Activated T-helper 17 cell treated with anti-CD3 and anti-CD28 coated beads, Interleukin-2, amount 50 U/mL, for 72 hours (primary cell): Measurements from ENCODE around the gene RILP. TPM values are rescaled to one million over a fixed set of nuclear protein-coding genes. Genes with fewer than 3 reads are reported as not detected.

Experiments used
- ATAC-seq: fragments of 150-1000 bp; cut with Tn5 transposase; replicated peaks from 2 replicates; pipeline ENCODE4 v1.10.0; 2021; ENCODE audit warnings: mild to moderate bottlenecking, moderate library complexity
- H3K27ac Mint-ChIP-seq: one replicate; pipeline ENCODE4 v1.8.0; 2022; ENCODE audit warnings: mixed read lengths
- H3K27me3 Mint-ChIP-seq: one replicate; pipeline ENCODE4 v1.8.0; 2022; ENCODE audit warnings: mixed read lengths
- H3K36me3 Mint-ChIP-seq: one replicate; pipeline ENCODE4 v1.8.0; 2022; ENCODE audit warnings: low read depth, mild to moderate bottlenecking, mixed read lengths
- H3K4me1 Mint-ChIP-seq: one replicate; pipeline ENCODE4 v1.8.0; 2022; ENCODE audit warnings: mixed read lengths
- H3K4me3 Mint-ChIP-seq: one replicate; pipeline ENCODE4 v1.8.0; 2022; ENCODE audit warnings: mild to moderate bottlenecking, mixed read lengths
- H3K9me3 Mint-ChIP-seq: one replicate; pipeline ENCODE4 v1.8.0; 2022; ENCODE audit warnings: mixed read lengths
- total RNA-seq, 2 donors: library from RNA; stranded (reverse); gene quantifications; one replicate each; pipeline ENCODE4 v1.2.3, GENCODE V29; 2022

Gene RILP
- total RNA-seq, 2 donors from 2014 or later = 2.4 to 6.1 TPM

DNA sequence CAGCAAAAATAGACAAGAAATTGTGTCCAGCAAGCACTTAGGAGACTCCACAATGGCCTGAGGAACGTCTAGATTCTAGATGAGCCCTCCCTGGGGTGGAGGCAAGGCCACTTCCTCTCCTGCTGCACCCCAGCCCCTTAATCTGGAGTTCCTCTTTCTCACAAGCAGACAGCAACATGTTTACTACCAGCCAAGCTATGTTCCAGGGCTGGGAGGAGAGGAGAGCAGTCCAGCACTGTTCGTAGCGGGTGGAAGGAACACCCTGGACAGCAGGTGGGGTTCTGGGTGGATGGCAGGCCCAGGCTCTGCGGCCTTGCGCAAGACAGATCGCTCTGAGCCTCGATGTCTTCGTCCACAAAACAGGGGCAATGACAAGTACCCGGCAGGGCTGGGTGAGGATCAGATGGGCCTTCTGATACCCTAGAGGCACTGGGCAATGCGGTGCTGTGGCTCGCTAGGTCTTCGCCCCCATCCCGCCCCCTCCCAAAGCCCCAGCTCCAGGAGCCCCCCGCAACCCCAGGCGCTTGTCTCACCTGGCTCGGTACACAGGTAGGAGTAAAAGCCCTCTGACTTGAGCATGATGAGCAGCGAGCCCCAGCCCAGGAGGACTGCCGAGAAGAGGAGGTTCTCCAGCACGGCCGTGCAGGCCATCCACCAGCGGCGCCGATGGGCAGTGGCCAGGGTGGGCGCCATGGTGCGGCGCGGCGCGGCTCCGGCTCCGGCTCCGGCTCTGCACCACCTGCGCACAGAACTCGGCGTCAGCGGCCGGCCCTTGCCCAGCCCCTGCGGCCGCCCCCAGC lies 22.3 kb downstream of the RILP start:
- H3K36me3 Mint-ChIP-seq = no peaks in the 10 kb centered on the region
- no peak overlapping the region for H3K27ac Mint-ChIP-seq
- no peaks in the 10 kb centered on the region for H3K9me3 Mint-ChIP-seq
- peaks cover 10% of the 10 kb centered on the region for H3K27me3 Mint-ChIP-seq
- no peak for ATAC-seq
- H3K4me3 Mint-ChIP-seq = peak overlapping the region; percentile 47
- H3K4me1 Mint-ChIP-seq = no peaks in the 10 kb centered on the region

DNA sequence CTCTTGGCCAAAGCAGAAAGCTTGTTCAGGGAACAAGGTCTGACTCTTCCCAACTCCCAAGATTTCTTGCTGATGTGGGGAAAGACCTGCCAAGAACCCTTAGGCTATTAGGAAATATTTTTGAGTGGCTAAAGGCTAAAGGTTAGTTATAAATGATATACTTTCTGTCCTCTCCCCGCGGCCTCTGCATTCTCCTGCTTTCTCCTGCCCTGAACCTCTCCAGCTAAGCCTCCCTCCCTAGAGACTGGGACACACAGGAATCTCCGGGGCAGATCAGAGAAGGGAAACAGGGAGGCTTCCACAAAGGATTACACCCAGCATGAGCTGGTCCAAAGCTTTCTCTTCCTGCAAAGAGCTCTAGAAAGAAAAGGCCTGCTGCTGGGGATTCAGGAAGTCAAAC lies 23.3 kb downstream of the RILP start:
- no peaks in the 10 kb centered on the region for H3K4me1 Mint-ChIP-seq
- H3K27ac Mint-ChIP-seq = no peak overlapping the region
- peak overlapping the region; percentile 47 for H3K4me3 Mint-ChIP-seq
- H3K27me3 Mint-ChIP-seq = peaks cover 10% of the 10 kb centered on the region
- no peak for ATAC-seq
- H3K9me3 Mint-ChIP-seq = no peaks in the 10 kb centered on the region
- no peaks in the 10 kb centered on the region for H3K36me3 Mint-ChIP-seq

DNA sequence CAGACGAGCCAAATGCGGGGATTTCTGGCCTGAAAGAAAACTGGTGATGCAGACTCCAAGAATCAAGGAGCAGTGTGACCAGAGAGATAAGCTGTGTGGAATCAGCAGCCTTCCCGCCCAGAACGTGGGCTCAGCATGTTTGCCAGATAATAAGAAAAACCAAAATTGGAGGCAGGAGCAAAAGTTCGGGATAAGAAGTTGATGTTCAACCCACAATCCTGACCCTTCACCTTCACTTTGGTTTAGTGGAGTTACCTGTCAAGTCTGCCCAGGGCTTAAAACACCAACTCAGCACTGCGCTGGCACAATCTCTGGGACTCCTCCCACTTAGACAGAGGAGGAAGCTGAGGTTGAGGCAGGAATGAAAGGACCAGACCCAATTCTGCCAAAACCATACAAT lies 24.1 kb downstream of the RILP start:
- Mint-ChIP-seq H3K27ac (no peak overlapping the region), H3K27me3 (peaks cover 10% of the 10 kb centered on the region), H3K4me1 (no peaks in the 10 kb centered on the region), H3K4me3 (no peak overlapping the region), H3K36me3 (no peaks in the 10 kb centered on the region), H3K9me3 (no peaks in the 10 kb centered on the region)
- no peak for ATAC-seq

DNA sequence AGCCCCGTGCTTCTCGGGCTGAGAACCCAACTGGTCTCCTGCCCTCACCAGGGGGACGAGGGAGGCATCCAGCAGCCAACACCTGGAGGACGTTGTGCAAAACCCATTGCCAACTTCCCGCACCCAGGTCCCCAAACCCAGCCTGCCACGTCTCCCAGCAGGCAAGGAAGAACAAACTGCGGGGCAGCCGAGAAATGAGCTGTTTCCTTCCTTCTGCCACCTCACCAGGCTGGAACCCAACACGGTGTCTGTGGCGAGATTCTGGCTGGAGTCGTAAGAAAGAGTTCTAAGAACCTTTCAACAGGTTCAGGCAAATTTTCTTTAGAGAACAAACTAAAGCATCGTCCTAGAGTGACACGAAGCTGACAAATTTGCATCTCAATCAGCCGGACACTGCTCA lies 24.6 kb downstream of the RILP start:
- Mint-ChIP-seq H3K27ac (no peak overlapping the region), H3K36me3 (no peaks in the 10 kb centered on the region), H3K4me3 (no peak overlapping the region), H3K9me3 (no peaks in the 10 kb centered on the region), H3K4me1 (no peaks in the 10 kb centered on the region), H3K27me3 (peaks cover 10% of the 10 kb centered on the region)
- ATAC-seq = no peak

DNA sequence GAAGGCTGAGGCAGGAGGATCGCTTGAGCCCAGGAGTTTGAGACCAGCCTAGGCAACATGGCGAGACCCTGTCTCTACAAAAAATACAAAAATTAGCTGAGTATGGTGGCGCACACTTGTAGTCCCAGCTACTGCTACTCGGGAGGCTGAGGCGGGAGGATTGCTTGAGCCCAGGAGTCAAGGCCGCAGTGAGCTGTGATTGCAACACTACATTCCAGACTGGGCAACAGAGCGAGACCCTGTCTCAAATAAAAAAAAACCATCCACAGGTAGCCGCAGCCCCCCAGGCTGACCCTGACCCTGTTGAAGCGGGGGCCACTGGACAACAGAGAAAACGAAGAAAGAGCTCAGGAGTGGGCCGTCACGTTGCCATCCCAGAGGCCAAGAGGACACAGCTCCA lies 25.0 kb downstream of the RILP start:
- Mint-ChIP-seq H3K4me3 (no peak overlapping the region), H3K27me3 (peaks cover 10% of the 10 kb centered on the region)

DNA sequence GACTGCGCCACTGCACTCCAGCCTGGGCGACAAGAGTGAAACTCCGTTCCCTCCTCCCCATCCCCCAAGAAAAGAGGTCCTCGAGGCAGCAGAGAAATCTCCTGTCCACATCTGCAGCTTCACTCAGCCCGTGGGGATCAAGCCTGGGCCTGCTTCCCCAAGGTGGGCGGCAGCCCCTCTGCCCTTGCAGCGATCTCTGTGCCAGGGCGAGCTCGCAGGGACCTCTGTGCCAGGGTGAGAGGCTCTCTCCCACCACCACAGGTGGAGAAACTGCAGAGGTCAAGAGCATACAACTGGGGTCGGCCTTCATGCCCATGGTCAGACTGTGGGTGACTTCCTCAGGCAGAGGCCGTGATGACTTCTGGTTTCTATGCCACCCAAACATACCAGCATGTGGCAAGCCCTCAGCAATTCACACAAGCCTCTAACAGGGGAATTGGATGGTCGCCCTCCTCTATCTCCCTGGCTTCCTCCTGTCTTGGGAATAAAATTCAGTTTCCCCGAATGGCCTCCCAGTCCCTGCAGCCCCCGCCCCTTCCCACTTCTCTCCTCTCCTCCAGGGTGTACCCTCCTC lies 26.5 kb downstream of the RILP start:
- ATAC-seq = no peak
- Mint-ChIP-seq H3K27me3 (peaks cover 10% of the 10 kb centered on the region), H3K4me1 (no peaks in the 10 kb centered on the region), H3K27ac (no peak overlapping the region), H3K4me3 (no peak overlapping the region), H3K9me3 (no peaks in the 10 kb centered on the region), H3K36me3 (no peaks in the 10 kb centered on the region)

More for the DNA sequence above, 25.0 kb downstream of the RILP start:
- H3K36me3 Mint-ChIP-seq = no peaks in the 10 kb centered on the region
- H3K4me1 Mint-ChIP-seq = no peaks in the 10 kb centered on the region
- no peak overlapping the region for H3K27ac Mint-ChIP-seq
- no peaks in the 10 kb centered on the region for H3K9me3 Mint-ChIP-seq
- no peak for ATAC-seq

DNA sequence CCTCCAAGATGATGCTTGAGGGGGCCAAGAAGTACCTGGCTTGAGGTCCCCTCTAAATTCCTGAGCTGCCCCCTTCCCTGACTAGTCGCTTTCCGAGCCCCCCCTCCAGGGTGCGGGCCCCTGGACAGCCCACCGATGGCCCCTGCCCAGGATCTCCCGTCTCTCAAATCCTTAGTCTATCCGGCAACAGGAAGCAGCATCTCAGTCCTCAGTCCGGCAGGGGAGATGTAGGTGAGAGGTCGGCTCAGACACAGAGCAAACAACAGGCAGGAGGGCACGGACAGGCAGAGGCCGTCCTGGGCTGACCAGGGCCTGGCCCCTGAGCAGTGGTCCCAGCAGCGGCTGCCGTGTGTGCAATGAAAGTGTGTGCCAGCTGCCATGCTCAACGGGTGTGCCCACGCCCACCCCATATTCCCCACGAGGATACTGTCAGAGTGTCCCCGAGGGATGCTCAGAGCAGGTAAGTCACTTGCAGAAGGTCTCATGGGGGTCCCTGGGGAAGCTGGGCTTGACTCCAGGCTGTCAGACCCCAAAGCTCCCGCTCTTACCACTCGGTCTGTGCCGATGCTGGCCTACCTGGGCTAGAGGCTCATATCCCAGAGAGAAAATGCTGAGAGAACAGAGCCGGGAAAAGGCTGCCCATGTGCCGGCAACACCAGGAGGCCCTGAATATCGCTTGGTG lies 28.3 kb downstream of the RILP start:
- Mint-ChIP-seq H3K9me3 (no peaks in the 10 kb centered on the region), H3K4me1 (no peaks in the 10 kb centered on the region), H3K27me3 (peaks cover 1% of the 10 kb centered on the region), H3K27ac (no peak overlapping the region), H3K36me3 (no peaks in the 10 kb centered on the region), H3K4me3 (no peak overlapping the region)
- no peak for ATAC-seq

DNA sequence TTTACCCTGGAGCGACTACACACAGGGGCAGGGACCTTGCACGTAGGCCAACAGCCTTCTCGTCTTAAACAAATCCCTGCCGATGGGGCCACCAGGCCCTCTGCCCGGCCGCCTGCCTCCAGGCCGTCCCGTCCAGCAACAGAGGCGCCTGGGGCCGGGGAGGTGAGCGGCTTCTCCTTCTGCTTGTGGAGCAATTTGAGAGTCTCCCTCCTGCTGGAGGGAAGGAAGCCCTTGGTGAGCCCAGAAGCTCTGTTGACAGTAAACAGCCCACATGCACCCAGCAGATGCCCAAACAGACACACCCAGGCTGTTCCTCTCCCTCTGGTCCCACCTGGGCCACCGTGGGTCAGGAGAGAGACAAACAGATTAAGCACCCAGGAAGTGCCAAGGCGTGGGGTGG lies 29.2 kb downstream of the RILP start:
- H3K4me1 Mint-ChIP-seq = no peaks in the 10 kb centered on the region
- H3K36me3 Mint-ChIP-seq = no peaks in the 10 kb centered on the region
- H3K4me3 Mint-ChIP-seq = no peak overlapping the region
- no peak for ATAC-seq
- no peaks in the 10 kb centered on the region for H3K27me3 Mint-ChIP-seq
- no peak overlapping the region for H3K27ac Mint-ChIP-seq
- no peaks in the 10 kb centered on the region for H3K9me3 Mint-ChIP-seq

DNA sequence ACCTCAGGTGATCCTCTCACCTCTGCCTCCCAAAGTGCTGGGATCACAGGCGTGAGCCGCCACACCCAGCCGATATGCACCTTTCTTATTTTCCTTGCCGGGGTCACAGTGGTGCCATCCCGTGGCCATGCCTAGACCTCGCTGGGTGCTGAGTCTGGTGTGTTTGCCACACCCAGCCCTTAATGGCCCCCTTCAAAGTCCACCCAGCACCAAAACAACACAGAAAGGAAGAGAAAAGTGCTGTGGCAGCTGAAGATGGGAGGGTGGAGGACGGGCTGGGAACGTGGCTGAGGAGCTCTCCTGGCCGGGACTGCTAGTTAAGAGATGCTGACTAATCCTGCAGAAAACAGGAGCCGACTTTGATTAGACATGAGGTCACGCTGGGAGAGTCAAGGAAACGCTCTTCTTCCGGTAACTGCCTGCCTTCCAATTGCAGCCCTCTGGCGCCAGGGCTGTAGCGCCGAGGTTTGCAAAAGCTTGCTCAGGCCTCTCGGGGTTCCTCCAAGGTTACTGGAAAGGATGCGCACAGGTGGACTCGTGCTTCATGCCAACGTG lies 32.0 kb downstream of the RILP start:
- Mint-ChIP-seq H3K36me3 (no peaks in the 10 kb centered on the region), H3K27ac (no peak overlapping the region), H3K4me1 (no peaks in the 10 kb centered on the region), H3K9me3 (no peaks in the 10 kb centered on the region), H3K4me3 (no peak overlapping the region), H3K27me3 (no peaks in the 10 kb centered on the region)
- ATAC-seq = peak; percentile 42

DNA sequence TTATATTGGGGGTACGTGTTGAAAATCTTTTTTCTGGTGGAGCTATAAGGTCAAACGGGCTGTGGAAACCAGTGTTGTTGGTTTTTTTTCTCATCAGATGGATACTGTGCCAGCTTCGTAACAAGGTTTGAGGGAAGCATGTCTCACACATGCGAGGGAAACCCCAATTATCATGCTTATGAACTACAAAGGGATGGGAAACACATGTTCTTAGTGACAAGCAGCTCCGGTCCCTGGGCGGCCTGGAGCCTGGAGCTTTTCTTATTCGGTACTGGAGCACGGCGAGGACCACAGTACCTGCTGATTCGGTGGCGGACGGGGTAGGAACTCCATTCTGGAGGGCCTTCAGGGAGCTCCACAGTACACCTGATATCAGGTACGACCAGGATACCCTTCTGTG lies 33.6 kb downstream of the RILP start:
- Mint-ChIP-seq H3K4me1 (no peaks in the 10 kb centered on the region), H3K36me3 (no peaks in the 10 kb centered on the region), H3K4me3 (no peak overlapping the region), H3K9me3 (no peaks in the 10 kb centered on the region), H3K27ac (no peak overlapping the region), H3K27me3 (no peaks in the 10 kb centered on the region)
- no peak for ATAC-seq

DNA sequence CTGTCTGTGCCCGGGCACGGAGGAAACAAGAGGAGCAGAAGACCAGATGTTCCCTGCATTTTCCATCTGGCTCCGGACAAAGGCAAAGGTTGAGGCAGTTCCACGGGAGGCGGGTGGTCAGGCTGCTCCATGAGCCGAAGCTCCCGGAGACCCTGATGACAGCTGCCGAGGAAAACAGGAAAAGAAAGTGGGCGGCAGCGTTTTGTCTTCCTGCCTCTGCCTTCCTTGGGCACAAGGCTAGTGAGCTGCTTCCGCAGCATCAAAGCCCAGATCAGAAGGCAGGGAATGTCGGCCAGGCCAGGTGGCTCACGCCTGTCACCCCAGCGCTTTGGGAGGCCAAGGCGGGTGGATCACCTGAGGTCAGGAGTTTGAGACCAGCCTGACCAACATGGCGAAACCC lies 37.3 kb downstream of the RILP start:
- H3K4me1 Mint-ChIP-seq = no peaks in the 10 kb centered on the region
- no peaks in the 10 kb centered on the region for H3K9me3 Mint-ChIP-seq
- no peaks in the 10 kb centered on the region for H3K27me3 Mint-ChIP-seq
- no peak overlapping the region for H3K27ac Mint-ChIP-seq
- H3K4me3 Mint-ChIP-seq = no peak overlapping the region
- no peaks in the 10 kb centered on the region for H3K36me3 Mint-ChIP-seq
- ATAC-seq = no peak

DNA sequence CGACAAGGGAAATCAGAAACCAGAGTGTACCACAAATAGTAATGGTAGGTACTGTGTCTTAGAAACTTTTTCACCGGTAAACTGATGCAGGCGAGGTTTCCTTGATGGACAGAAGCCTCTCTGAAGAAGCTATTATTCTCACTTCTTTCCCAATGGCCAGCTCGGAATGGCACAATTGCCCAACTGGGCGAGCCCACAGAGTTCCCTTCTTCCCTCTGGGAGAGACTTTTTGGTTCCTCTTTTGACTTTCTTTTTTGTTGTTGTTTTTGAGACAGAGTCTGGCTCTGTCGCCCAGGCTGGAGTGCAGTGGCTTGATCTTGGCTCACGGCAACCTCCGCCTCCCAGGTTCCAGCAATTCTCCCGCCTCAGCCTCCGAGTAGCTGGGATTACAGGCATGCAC lies 38.0 kb downstream of the RILP start:
- no peak overlapping the region for H3K27ac Mint-ChIP-seq
- ATAC-seq = no peak
- no peaks in the 10 kb centered on the region for H3K4me1 Mint-ChIP-seq
- no peak overlapping the region for H3K4me3 Mint-ChIP-seq
- H3K36me3 Mint-ChIP-seq = no peaks in the 10 kb centered on the region
- H3K9me3 Mint-ChIP-seq = no peaks in the 10 kb centered on the region
- H3K27me3 Mint-ChIP-seq = no peaks in the 10 kb centered on the region

DNA sequence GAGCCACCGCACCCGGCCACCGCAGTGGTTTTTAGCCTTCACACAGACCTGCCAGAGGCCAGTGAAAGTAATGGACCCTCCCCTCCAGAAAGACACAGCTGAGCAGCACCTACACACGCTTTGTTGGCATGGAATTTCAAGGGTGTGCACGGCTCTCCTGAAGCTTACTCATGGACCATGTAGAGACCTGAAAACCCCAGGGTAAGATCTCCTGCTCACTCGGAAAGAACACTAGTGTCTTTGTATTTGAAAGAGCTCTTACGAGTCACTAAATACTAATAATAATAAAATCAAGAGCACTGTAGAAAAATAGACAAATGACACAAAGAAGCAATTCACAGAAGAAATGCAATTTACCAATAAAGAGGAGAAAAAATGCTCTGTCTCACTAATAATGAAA lies 41.0 kb downstream of the RILP start:
- Mint-ChIP-seq H3K27ac (peak overlapping the region; percentile 88), H3K27me3 (no peaks in the 10 kb centered on the region), H3K36me3 (no peaks in the 10 kb centered on the region), H3K4me3 (peak overlapping the region; percentile 62), H3K4me1 (no peaks in the 10 kb centered on the region), H3K9me3 (no peaks in the 10 kb centered on the region)
- ATAC-seq = no peak

DNA sequence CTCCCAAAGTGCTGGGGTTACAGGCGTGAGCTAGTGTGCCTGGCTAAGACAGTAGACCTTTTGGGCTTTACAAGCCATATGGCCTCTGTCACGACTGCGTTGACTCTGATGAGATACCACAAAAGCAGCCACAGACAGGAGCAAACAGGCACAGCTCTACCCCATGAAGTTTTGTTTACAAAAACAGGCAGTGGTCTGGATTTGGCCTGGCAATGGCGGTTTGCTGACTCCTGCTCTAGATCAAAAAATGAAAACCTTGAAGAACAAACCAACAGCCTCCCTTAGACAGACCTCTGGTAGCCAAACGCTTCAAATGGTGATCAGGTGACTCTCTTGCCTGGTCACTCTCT lies 41.7 kb downstream of the RILP start:
- Mint-ChIP-seq H3K9me3 (no peaks in the 10 kb centered on the region), H3K27me3 (no peaks in the 10 kb centered on the region), H3K4me3 (peak overlapping the region; percentile 62), H3K4me1 (no peaks in the 10 kb centered on the region), H3K27ac (peak overlapping the region; percentile 88), H3K36me3 (no peaks in the 10 kb centered on the region)
- ATAC-seq = peak; percentile 11
